ENCODE results near the gene ATR. TPM values are rescaled to one million over a fixed set of nuclear protein-coding genes. Genes with fewer than 3 reads are reported as not detected.
A peak's percentile ranks its signal among the peaks of the same experiment; 100 is the strongest.
"Not testable (repeated sequence)": the region's sequence is repeated elsewhere in the genome, so short reads cannot be mapped to it uniquely, and the experiment has no call there.

Gene ATR
- total and polyA plus RNA-seq, 10 of the 15 experiments (the other 5 are each of a cell fraction or from before 2014, with no cell fraction given), result 21.0 to 41.5 (median 30.1) TPM

DNA sequence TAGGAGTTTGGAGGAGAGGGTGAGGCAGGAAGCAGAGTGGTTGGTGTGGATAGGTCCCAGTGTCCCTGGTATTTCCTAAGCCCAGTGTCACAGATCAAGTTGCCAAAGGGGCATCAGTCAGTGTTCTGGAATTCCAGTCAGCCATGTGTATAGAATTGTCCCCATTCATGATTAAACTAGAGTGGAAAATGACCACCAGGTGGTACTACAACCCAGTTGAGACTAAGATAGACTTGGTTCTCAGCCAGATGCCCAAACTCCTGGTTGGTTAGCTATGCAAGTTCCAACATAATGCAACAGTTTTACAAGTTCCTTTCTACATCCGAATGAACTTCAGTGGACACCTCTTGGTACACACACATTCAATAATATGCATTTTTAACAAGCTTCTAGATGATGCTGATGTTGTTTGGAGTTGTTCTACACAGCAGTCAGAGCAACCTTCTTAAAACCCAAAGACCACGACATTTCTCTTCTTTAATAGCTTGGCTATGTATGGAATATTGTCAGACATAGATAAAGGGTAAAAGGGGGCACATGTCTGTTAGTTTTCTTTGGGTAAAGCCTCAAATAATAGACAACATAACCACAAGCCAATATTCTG is 8.4 kb upstream of the ATR start:
- intact Hi-C loops (cut with micrococcal nuclease; ENCODE audit: unreplicated experiment) (loop anchor here (2.0 to 10.0 kb wide), 4 partner anchors 95 to 406 kb away; no protein-coding TSS in a partner anchor), in situ Hi-C loops (cut with MboI) (no loop called here)
- peak; percentile 38 for FAIRE-seq
- H3K27me3 ChIP-seq (replicated peaks in 1 of 2; ENCODE audit: control insufficient read depth in 2 of 2, insufficient read depth in 2 of 2, low read length in 1 of 2), result no peaks in the 10 kb centered on the region
- CTCF ChIA-PET, result interaction anchor here (0.6 to 1.6 kb wide), 11 partner anchors 10 to 411 kb away, joined by 3 to 7 read pairs (median 4); partner anchors contain the start of gene PLS1
- RAD21 ChIA-PET (ENCODE audit: unreplicated experiment), result interaction anchor here (0.8 to 1.1 kb wide), 2 partner anchors 74 to 205 kb away, joined by 3 to 4 read pairs; no protein-coding TSS in a partner anchor
- 21% methylated on average over 2 of the region's 2 CpGs for WGBS (ENCODE audit: insufficient coverage, insufficient replicate concordance, low lambda C conversion rate, missing lambda C conversion rate)
- DNase-seq (ENCODE audit: low read depth, low spot score), result no peak
- peak; percentile 88 for ATAC-seq
- POLR2A ChIA-PET, result interaction anchor here (0.5 to 0.6 kb wide), 2 partner anchors 12 to 414 kb away, joined by 3 to 5 read pairs; no protein-coding TSS in a partner anchor
- H3K9me3 ChIP-seq (replicated peaks; ENCODE audit: control insufficient read depth, insufficient read depth, low read length), result no peaks in the 10 kb centered on the region
- BruUV-seq (replicated peaks), result no TSS peak
- no peak overlapping the region for H2AFZ ChIP-seq (ENCODE audit: control insufficient read depth, low read depth, low read length)
- H4K20me1 ChIP-seq (ENCODE audit: control insufficient read depth, insufficient read depth), result no peaks in the 10 kb centered on the region
- no peak overlapping the region for H3K4me3 ChIP-seq
- TF ChIP-seq, protein P1, sequence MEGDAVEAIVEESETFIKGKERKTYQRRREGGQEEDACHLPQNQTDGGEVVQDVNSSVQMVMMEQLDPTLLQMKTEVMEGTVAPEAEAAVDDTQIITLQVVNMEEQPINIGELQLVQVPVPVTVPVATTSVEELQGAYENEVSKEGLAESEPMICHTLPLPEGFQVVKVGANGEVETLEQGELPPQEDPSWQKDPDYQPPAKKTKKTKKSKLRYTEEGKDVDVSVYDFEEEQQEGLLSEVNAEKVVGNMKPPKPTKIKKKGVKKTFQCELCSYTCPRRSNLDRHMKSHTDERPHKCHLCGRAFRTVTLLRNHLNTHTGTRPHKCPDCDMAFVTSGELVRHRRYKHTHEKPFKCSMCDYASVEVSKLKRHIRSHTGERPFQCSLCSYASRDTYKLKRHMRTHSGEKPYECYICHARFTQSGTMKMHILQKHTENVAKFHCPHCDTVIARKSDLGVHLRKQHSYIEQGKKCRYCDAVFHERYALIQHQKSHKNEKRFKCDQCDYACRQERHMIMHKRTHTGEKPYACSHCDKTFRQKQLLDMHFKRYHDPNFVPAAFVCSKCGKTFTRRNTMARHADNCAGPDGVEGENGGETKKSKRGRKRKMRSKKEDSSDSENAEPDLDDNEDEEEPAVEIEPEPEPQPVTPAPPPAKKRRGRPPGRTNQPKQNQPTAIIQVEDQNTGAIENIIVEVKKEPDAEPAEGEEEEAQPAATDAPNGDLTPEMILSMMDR (IDR thresholded peaks at IDR 0.05 in 2 of 3, conservative IDR thresholded peaks at IDR 0.05 in 1 of 3; ENCODE audit: control insufficient read depth in 2 of 3, extremely low read depth in 1 of 3, insufficient read depth in 1 of 3, low read depth in 3 of 3, low read length in 3 of 3), result peak; percentile 49 to 68 (median 50); a peak in 4 of 6 replicates
- TF ChIP-seq PML (IDR thresholded peaks at IDR 0.05; ENCODE audit: low read length) (no peak), YY1 (IDR thresholded peaks at IDR 0.05; ENCODE audit: low read depth, low read length) (0 out of 2 replicates have a peak, but pooled peaks have one; percentile 16), RAD21 (IDR thresholded peaks at IDR 0.05; ENCODE audit: insufficient read depth, low read depth, low read length) (peak; percentile 59), IKZF2 (IDR thresholded peaks at IDR 0.05) (peak in 1 of 2 experiments; percentile 12; a peak in 1 of 4 replicates), ATF7 (IDR thresholded peaks at IDR 0.05; ENCODE audit: low read depth) (no peak), SMC3 (IDR thresholded peaks at IDR 0.05; ENCODE audit: borderline replicate concordance, low read length) (peak; percentile 74; the same call in 1 of the 2 replicates), TBL1XR1 (IDR thresholded peaks at IDR 0.05; ENCODE audit: low read depth, low read length) (no peak)
- H3K36me3 ChIP-seq (ENCODE audit: control insufficient read depth in 2 of 2, insufficient read depth in 2 of 2, low read length in 1 of 2), result no peaks in the 10 kb centered on the region
- H3K79me2 ChIP-seq (ENCODE audit: control insufficient read depth, insufficient read depth, low read length), result no peaks in the 10 kb centered on the region
- H3K27ac ChIP-seq (ENCODE audit: control insufficient read depth, insufficient read depth), result no peak overlapping the region
- no peak overlapping the region for H3K9ac ChIP-seq (ENCODE audit: control insufficient read depth, insufficient read depth, low read length)
- no peaks in the 10 kb centered on the region for H3K4me1 ChIP-seq (ENCODE audit: control insufficient read depth, insufficient read depth, low read length)
- SMC1A ChIA-PET (ENCODE audit: uncharacterized antibody, unreplicated experiment), result interaction anchor here (1.1 to 2.0 kb wide), 2 partner anchors 10 to 397 kb away, joined by 4 to 6 read pairs; no protein-coding TSS in a partner anchor
- no peak overlapping the region for H3K4me2 ChIP-seq (ENCODE audit: control insufficient read depth, insufficient read depth)

DNA sequence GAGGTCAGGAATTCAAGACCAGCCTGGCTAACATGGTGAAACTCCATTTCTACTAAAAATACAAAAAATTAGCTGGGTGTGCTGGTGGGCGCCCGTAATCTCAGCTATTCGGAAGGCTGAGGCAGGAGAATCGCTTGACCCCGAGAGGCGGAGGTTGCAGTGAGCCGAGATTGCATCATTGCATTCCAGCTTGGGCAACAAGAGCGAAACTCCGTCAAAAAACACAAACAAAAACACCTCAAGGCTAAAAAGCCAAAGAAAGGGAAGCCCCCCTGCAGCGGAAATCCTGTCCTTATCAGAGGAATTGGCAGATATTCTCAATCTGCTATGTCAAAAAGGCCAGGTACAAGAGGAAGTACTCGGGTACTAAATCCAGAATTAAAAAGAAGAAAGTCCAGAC is 2.5 kb upstream of the ATR start:
- H3K4me1 ChIP-seq (ENCODE audit: control insufficient read depth, insufficient read depth, low read length); H3K4me2 ChIP-seq (ENCODE audit: control insufficient read depth, insufficient read depth); ATAC-seq; H3K27me3 ChIP-seq (replicated peaks in 1 of 2; ENCODE audit: control insufficient read depth in 2 of 2, insufficient read depth in 2 of 2, low read length in 1 of 2); BruUV-seq (replicated peaks); DNase-seq (ENCODE audit: low read depth, low spot score); H3K4me3 ChIP-seq; H3K9me3 ChIP-seq (replicated peaks; ENCODE audit: control insufficient read depth, insufficient read depth, low read length); H3K27ac ChIP-seq (ENCODE audit: control insufficient read depth, insufficient read depth); H4K20me1 ChIP-seq (ENCODE audit: control insufficient read depth, insufficient read depth); RAD21 ChIA-PET (ENCODE audit: unreplicated experiment); H2AFZ ChIP-seq (ENCODE audit: control insufficient read depth, low read depth, low read length); in situ Hi-C loops (cut with MboI); H3K36me3 ChIP-seq (ENCODE audit: control insufficient read depth in 2 of 2, insufficient read depth in 2 of 2, low read length in 1 of 2); H3K9ac ChIP-seq (ENCODE audit: control insufficient read depth, insufficient read depth, low read length); FAIRE-seq: not testable (repeated sequence)
- CTCF ChIA-PET, result interaction anchor here (1.7 kb wide), 1 partner anchor 8 kb away, joined by 6 read pairs; no protein-coding TSS in a partner anchor
- intact Hi-C loops (cut with micrococcal nuclease; ENCODE audit: unreplicated experiment), result loop anchor here (10.0 kb wide), 1 partner anchor 324 kb away; no protein-coding TSS in a partner anchor
- SMC1A ChIA-PET (ENCODE audit: uncharacterized antibody, unreplicated experiment), result interaction anchor here (1.0 kb wide), 1 partner anchor 420 kb away, joined by 4 read pairs; the partner anchor contains the start of gene U2SURP
- 98% methylated on average over 11 of the region's 11 CpGs for WGBS (ENCODE audit: insufficient coverage, insufficient replicate concordance, low lambda C conversion rate, missing lambda C conversion rate)
- POLR2A ChIA-PET, result interaction anchor here (0.7 kb wide), 1 partner anchor 69 kb away, joined by 4 read pairs; no protein-coding TSS in a partner anchor
- peaks cover 25% of the 10 kb centered on the region for H3K79me2 ChIP-seq (ENCODE audit: control insufficient read depth, insufficient read depth, low read length)
